ENCODE results near the gene KRTAP19-8.

KRTAP19-8 gene

GRCh38 chr21:31038376-31038775, at the start of gene KRTAP19-8:
Gene KRTAP19-8, minus strand, starts transcription at chr21:31038476. Its CDS starts 33 bp downstream, at chr21:31038443.
- FAIRE-seq: no peak
- no peak for DNase-seq (ENCODE audit: low spot score)

GRCh38 chr21:31087639-31088473, 49.6 kb upstream of the KRTAP19-8 start:
- FAIRE-seq (no peak), DNase-seq (ENCODE audit: low spot score) (no peak)

- FAIRE-seq (no peak), DNase-seq (ENCODE audit: low spot score) (no peak)
Observed at GRCh38 chr21:31084689-31085088, 46.4 kb upstream of the KRTAP19-8 start.

GRCh38 chr21:31078796-31079195, 40.5 kb upstream of the KRTAP19-8 start:
- FAIRE-seq (no peak), DNase-seq (ENCODE audit: low spot score) (no peak)

- DNase-seq (ENCODE audit: low spot score) (no peak), FAIRE-seq (no peak)
Observed at GRCh38 chr21:31078216-31078615, 39.9 kb upstream of the KRTAP19-8 start.

- no peak for DNase-seq (ENCODE audit: low spot score)
- no peak for FAIRE-seq
Observed at GRCh38 chr21:31075848-31076247, 37.6 kb upstream of the KRTAP19-8 start.

GRCh38 chr21:31072533-31072932, 34.3 kb upstream of the KRTAP19-8 start:
- DNase-seq (ENCODE audit: low spot score): no peak
- FAIRE-seq: no peak

- DNase-seq (ENCODE audit: low spot score): no peak
- FAIRE-seq: no peak
Observed at GRCh38 chr21:31064803-31065202, 26.5 kb upstream of the KRTAP19-8 start.

- FAIRE-seq (no peak), DNase-seq (ENCODE audit: low spot score) (no peak)
Observed at GRCh38 chr21:31052489-31053142, 14.3 kb upstream of the KRTAP19-8 start.

- no peak for FAIRE-seq
Observed at GRCh38 chr21:31050577-31051157, 12.4 kb upstream of the KRTAP19-8 start.

GRCh38 chr21:31045841-31046240, 7.6 kb upstream of the KRTAP19-8 start:
- FAIRE-seq (no peak), DNase-seq (ENCODE audit: low spot score) (no peak)

More at GRCh38 chr21:31050577-31051157, 12.4 kb upstream of the KRTAP19-8 start:
- DNase-seq (ENCODE audit: low spot score): no peak

- FAIRE-seq: no peak
- no peak for DNase-seq (ENCODE audit: low spot score)
Observed at GRCh38 chr21:31043471-31043870, 5.2 kb upstream of the KRTAP19-8 start.

- no peak for FAIRE-seq
- no peak for DNase-seq (ENCODE audit: low spot score)
Observed at GRCh38 chr21:31042080-31042464, 3.8 kb upstream of the KRTAP19-8 start.

GRCh38 chr21:31041295-31042079, 3.2 kb upstream of the KRTAP19-8 start:
- FAIRE-seq (no peak), DNase-seq (ENCODE audit: low spot score) (no peak)

GRCh38 chr21:31034378-31034777, 3.9 kb downstream of the KRTAP19-8 start:
- DNase-seq (ENCODE audit: low spot score): no peak
- no peak for FAIRE-seq

- FAIRE-seq: no peak
- no peak for DNase-seq (ENCODE audit: low spot score)
Observed at GRCh38 chr21:31030367-31031106, 7.7 kb downstream of the KRTAP19-8 start.

GRCh38 chr21:31023680-31024079, 14.6 kb downstream of the KRTAP19-8 start:
- DNase-seq (ENCODE audit: low spot score) (no peak), FAIRE-seq (no peak)

GRCh38 chr21:31022306-31022705, 16.0 kb downstream of the KRTAP19-8 start:
- FAIRE-seq (no peak), DNase-seq (ENCODE audit: low spot score) (no peak)

GRCh38 chr21:31018232-31018631, 20.0 kb downstream of the KRTAP19-8 start:
- FAIRE-seq: no peak
- no peak for DNase-seq (ENCODE audit: low spot score)

GRCh38 chr21:31014891-31015290, 23.4 kb downstream of the KRTAP19-8 start:
- DNase-seq (ENCODE audit: low spot score) (no peak), FAIRE-seq (no peak)
